Stimulated activated CD4-positive, alpha-beta T cell treated with anti-CD3 and anti-CD28 coated beads, Interleukin-15, amount 100 ng/mL, for 48 hours (primary cell): ENCODE results near the gene ELAVL1.

Experiments used
- DNase-seq, 2 donors: peaks; one replicate each; pipeline ENCODE4 v3.0.0-alpha.2; 2020; ENCODE audit warnings: low read depth in 2 of 2

Gene ELAVL1

GRCh38 chr19:7912697-7913564 is 92.5 kb downstream of the ELAVL1 start:
- no peak for DNase-seq

DNA sequence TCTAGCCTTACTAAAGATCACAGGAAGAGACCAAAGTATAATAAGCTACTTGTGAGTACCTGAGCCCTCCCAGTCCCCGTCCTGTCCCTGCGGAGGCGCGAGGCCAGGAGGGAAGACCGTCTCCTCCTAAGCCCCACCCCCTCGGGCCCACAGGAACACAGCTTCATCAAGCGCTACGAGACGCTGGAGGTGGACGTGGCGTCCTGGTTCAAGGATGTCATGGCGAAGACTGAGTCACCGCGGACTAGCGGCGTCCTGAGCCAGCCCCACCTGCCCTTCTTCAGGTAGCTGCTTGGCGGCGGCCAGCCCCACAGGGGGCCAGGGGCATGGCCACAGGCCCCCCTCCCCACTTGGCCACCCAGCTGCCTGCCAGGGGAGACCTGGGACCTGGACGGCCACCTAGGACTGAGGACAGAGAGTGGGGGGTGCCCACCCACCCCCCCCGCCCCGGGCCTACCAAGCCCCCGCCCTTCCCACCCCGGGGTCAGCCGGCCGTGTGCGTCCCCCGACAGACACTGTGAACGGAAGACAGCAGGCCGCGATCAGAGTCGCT is 93.2 kb downstream of the ELAVL1 start:
- DNase-seq = no peak

- DNase-seq = no peak
These were observed 93.8 kb downstream of the ELAVL1 start for GRCh38 chr19:7911508-7912143.

- DNase-seq = no peak
These were observed 94.9 kb downstream of the ELAVL1 start for GRCh38 chr19:7910321-7911161.

GRCh38 chr19:7909471-7910067 is 95.9 kb downstream of the ELAVL1 start:
- DNase-seq = no peak

DNA sequence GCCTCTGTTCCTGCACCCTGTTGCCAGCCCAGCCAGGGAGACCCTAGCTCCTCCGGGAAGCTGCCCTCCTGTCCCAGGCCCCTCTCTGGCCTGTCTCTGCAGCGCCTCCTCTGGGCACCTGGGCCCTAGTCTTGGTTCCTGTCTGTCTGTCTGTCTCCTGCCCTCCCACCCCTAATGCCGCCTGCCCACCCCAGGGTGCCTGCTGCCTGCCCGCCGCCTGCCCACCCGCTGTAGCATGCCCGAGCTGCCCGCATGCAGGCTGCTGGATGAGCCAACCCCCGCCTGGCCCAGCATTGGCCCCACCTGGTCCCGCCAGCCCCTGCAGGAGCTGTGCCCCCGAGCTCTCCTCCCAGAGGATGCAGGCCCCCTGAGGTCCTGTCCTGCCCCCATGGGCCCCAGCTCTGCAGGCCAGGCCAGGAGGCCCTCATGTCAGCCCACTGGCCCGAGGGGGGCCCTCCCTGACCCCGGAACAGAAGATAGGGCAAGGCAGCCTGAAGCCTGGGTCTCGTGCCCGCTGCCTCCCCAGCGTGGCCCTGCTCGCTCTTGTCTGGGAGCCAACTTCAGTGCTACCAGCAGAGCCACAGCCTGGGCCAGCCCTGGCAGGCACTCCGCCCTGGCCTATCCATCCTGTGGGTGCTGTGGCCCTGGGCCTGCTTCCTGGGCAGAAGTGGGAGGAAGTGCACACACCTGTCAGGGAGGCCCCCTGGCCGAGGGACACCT is 96.5 kb downstream of the ELAVL1 start:
- no peak for DNase-seq
